Measurements from ENCODE around the gene BIRC6.
"Not testable (repeated sequence)": the region's sequence is repeated elsewhere in the genome, so short reads cannot be mapped to it uniquely, and the experiment has no call there.

Gene BIRC6

DNA sequence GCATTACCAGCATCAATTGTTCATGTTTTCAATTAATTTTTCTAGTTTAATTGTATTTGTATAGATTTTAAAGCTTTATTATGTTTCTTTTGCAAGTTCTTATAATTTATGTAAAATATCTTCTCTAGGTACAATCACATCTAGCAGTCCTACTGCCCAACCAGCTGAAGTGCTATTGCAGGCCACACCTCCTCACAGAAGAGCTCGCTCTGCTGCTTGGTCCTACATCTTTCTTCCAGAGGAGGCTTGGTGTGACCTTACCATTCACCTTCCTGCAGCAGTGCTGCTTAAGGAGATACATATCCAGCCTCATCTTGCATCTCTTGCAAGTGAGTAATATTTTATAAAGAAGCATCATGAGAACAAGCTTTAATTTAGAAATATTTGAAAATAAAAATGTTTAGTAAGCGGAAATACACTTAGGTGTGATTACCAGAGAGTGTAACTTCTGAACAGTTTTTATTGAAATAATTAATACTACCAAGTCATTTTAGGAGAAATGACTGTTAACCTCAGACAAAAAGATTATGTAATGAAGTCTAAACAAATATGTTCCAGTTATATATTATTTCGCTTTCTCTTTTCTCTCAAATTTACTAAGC, 148.2 kb downstream of the BIRC6 start:
- DNase-seq (ENCODE audit: low read depth), result no peak

DNA sequence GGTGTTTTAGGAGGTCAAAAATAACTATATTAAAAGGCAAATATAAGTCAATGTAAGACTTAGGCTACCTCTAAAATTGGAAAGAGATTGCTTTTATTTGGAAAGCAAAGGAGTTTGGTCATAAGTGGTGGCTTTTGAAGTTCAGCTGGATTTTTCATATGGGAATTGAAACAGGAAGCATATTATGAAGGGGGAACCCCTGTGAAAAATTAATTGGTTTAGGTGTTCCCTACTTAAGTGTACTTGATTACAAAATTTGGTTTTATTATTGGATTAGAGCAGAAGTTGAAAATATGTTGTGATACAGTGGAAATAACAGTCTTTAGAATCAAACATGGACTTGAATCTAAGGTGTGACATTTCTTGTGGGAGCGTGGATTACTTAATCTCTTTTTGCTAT, 149.6 kb downstream of the BIRC6 start:
- no peak for DNase-seq (ENCODE audit: low read depth)

DNA sequence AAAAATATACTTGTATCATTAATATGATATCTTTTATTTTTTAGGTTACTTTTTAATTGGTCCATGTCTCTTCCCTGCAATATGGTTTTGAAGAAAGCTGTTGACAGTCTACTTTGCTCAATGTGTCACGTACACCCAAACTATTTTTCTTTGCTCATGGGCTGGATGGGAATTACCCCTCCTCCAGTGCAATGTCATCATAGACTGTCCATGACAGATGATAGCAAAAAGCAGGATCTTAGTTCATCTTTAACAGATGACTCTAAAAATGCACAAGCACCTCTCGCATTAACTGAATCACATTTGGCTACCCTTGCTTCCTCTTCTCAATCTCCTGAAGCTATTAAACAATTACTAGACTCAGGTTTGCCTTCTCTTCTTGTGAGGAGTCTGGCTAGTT, 158.1 kb downstream of the BIRC6 start:
- no peak for DNase-seq (ENCODE audit: low read depth)

DNA sequence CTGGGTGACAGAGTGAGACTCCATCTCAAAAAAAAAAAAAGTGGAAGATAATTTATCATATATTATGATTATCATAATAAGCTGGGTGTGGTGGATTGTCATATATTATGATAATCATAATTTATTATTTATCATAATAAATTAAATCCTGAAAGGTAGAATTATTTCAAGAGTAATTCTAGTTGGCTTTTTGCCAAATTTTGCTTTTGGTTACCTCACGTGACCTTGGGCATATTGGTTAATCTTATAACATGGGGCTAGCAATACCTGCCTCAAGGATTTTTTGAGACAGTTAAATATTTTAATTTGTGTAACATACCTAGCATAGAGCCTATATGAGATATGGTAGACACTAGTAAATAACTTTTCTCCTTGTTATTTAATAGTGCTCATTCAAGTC, 159.7 kb downstream of the BIRC6 start:
- DNase-seq (ENCODE audit: low read depth), result no peak

DNA sequence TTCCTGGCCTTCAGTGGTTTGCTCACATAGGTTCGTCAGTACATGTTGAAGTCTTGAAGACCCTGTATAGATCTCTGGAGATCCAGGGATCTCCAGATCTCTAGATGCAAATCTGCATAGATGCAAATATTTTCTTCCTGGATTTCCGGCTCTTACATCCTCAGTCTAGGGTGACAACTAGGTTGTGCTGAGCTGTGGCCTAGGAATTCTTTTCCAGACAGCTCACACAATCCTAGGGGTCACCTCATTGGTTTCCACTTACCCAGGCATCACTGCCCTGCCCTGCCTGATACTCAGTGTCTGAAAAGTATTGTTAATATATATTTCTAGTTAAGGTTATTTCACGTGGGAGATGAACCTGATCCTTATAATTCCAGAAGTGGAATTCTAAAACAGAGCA, 165.9 kb downstream of the BIRC6 start:
- no peak for DNase-seq (ENCODE audit: low read depth)

DNA sequence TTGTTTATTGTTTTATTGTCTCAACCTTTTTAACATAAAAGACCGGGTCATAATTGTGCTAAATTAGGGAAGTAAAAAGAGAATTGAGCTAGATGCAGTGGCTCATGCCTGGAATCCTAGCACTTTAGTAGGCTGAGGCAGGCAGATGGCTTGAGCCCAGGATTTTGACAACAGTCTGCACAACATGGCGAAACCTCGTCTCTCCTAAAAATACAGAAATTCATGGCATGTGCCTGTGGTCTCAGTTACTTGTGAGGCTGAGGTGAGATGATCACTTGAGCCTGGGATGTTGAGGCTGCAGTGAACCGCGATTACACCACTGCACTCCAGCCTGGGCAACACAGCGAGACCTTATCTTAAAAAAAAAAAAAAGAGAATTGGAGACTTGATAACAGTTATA, 166.9 kb downstream of the BIRC6 start:
- DNase-seq (ENCODE audit: low read depth), result no peak

DNA sequence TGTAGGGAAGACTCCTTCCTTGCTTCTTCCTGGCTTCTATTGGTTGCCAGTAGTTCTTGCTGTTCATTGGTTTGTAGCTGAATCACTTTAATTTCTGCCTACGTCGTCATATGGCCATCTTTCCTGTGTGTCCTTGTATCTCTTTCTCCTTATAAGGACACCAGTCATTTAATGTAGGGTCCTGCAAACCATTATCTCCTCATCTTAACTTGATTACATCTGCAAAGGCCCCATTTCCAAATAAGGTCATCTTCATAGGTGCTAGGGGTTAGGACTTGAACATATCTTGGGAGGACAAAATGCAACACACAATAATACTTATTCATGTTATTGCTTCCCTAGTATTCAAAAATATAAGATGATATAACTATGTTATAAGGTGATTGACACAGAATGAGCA, 175.5 kb downstream of the BIRC6 start:
- no peak for DNase-seq (ENCODE audit: low read depth)

DNA sequence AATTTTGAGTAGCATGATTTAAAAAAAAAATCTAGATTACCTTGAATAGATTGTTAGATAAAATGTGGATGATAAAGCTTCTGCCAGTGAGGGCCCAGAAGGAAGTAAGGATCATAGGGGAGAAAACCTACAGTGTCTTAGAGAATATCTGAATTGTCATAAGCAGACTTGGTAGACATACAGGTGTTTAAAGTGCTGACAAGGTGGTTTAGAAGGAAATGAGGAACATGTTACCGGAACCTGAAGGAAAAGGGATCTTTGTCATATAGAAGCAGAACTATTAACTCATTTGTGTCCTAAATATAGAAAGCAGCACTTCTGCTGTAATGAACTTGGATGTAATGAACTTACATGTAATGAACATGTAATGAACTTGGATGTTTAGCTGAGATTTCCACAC, 176.1 kb downstream of the BIRC6 start:
- no peak for DNase-seq (ENCODE audit: low read depth)

DNA sequence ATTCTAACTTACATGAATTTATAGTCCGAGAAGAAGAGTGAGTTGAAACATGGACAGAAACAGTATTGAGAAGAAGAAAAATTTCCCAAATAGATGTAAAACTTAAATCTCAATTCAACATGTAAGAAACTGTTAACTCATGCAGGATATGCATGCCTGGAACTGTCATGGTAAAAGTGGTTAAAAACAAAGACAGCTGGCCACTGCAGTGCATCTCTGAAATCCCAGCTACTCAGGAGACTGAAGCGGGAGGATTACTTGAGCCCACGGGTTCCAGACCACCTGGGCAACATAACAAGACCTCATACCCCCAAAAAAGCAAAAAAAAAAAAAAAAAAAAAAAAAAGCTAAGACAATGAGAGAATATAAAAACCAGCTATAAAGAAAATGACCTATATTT, 178.0 kb downstream of the BIRC6 start:
- no peak for DNase-seq (ENCODE audit: low read depth)

DNA sequence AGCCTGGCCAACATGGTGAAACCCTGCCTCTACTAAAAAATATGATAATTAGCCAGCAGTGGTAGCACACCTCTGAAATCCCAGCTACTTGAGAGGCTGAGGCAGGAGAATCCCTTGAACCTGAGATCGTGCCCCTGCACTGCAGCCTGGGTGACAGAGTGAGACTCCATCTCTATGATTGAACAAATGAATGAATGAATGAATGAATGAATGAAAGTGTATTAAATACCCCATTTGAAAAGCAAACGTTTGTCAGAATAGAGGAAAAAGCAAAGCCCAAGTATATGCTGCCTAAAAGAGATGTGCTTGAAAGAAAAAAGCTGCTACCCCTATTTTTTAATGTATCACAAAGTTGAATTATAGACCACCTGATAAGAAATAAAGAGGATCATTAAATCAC, 181.9 kb downstream of the BIRC6 start:
- DNase-seq (ENCODE audit: low read depth), result no peak

DNA sequence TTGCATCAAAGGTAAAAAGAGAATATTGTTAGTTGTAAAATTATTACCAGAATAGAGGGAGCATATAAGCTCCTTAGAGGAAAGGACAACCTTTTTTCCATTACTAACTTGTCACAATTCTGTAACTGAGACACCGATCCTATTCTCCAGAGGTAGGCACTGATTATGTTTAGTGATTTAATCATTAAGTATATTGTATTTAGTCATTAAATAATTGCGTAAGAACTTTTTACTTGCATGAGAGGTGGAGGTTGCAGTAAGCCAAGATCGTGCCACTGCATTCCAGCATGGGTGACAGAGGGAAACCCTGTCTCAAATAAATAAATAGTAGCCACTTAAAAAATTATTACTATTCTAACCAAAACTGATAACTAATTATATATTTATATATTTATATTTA, 195.7 kb downstream of the BIRC6 start:
- not testable (repeated sequence) for DNase-seq (ENCODE audit: low read depth)

DNA sequence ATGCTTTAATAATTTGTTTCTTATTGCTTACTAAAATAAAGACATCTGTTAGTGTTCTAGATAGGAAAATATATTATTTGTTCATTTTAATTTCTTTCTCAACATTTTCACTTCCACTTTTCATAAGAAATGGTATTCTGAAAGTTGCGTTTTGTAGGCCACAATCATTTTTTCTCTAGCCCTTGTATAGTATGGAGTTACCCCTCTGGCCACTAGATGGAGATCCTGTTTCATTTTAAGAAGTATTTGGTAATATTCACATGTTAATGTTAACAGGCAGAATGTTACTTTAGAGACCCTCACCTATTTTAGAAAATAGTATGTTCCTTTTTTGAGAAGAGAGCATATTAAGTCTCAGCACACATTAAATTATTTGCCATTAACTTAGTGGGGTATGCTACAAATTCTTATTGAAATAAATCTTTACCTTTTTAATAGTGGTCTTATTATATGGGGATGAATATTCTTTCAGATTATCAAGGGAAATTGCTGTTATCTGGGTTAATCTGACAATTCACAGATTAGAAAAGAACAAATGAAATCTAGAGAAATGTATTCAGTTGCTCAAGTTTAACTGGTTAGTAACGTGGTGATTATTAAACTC, 197.1 kb downstream of the BIRC6 start:
- no peak for DNase-seq (ENCODE audit: low read depth)

DNA sequence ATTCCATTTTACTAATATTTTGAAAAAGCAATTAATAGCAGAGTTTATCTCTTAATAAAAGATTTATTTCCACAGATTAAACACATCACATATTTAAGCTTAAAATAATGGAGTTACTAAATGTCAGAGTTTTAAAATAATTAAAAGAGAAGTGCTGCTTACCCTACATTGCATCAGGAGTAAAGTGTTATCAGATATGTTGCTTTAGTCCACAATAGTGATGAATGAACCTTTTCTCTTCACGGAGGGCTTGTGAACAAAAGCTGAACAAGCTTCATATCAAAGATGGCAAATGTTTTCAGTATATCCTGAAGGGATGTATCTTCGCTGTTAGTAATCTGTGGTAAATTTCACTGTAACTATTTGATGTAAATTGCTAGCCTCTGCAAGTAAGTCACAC, 201.7 kb downstream of the BIRC6 start:
- no peak for DNase-seq (ENCODE audit: low read depth)

DNA sequence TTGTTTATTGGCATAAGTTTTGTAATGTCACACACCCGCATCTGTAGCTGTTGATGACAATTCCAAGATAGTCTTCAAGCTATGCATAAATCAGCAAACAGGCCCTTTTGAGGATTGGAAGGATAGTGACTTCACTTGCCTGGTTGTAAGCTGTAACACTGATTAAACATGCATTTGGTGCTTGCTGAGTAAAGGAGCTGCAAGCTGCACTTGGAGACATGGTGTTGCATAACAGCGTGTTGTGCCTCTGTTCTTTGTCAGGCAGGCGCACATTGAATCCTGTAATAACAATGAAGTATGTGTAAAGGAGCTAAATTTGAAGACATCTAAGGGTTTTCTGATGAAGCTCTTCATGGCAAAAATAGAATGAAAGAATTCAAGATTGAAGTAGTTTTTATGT, 202.3 kb downstream of the BIRC6 start:
- DNase-seq (ENCODE audit: low read depth), result no peak

DNA sequence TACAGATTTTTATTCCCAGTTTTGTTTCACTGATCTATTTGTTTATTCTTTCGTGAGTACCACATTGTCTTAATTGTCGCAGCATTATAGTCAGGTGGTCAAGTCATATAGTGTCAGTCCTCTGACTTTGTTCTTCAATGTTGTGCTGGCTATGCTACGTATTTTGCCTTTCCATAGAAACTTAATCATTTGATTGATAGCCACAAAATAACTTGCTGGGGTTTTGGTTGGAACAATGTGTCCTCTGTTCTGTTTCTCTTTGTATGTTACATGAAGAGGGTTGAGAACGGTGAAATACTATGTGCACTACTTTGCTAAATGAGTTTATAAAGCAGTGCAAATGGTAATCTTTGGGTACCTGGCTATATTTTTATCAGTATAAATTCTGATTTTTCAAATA, 206.1 kb downstream of the BIRC6 start:
- DNase-seq (ENCODE audit: low read depth), result no peak

DNA sequence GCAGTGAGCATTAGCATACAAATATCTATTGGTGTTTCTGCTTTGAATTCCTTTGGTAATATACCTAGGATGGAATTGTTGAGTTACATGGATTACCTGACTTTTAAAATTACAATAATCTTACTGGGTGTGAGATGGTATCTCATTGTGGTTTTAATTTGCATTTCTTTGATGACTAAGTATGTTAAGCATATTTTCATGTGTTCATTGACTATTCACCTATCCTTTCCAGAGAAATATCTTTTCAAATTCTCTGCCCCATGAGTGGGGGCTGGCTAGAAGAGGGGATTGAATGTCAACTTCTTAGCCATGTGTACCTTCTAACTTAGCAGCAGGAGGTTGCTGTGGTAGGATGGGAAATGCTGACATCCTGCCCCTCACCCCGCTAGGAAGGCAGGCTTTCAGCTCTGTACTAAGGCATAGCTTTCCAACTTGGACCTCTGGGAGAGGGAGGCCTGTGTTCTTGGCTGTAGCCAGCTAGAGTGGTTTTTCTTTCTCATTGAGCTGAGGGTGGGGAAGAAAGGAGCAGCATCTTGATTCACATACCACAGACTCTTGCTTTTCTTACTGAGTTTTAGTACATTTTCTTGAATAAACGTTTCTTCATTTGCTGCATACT, 207.7 kb downstream of the BIRC6 start:
- DNase-seq (ENCODE audit: low read depth), result no peak

DNA sequence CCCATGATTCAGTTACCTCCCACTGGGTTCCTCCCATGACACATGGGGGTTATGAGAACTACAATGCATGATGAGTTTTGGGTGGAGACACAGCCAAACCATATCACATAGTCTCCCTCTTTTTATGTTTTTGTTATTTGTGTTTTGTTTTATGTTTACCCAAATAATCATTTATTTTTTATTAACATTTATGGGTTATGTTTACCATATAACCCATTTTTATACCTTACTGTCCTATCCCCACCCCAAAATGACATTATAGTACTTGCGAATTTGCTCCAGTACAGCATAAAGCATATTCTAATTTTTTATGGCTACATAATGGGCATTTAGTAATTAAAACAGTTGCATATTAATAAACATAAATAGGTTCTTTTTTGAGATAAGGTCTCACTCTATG, 209.1 kb downstream of the BIRC6 start:
- no peak for DNase-seq (ENCODE audit: low read depth)

DNA sequence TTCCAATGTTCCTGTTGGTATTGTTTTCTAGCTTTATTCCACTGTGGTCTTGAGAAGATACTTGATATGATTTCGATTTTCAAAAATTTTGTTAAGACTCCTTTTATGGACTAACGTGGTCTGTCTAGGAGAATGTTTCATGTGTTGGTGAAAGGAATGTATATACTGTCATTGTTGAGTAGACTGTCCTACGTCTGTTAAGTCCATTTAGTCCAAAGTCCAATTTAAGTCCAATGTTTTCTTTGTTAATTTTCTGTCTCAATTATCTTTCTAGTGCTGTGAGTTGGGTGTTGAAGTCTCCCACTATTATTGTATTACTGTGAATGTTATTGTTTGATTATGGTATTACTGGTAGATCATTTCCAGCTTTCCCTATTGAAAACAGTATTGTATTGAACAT, 215.2 kb downstream of the BIRC6 start:
- DNase-seq (ENCODE audit: low read depth), result no peak

DNA sequence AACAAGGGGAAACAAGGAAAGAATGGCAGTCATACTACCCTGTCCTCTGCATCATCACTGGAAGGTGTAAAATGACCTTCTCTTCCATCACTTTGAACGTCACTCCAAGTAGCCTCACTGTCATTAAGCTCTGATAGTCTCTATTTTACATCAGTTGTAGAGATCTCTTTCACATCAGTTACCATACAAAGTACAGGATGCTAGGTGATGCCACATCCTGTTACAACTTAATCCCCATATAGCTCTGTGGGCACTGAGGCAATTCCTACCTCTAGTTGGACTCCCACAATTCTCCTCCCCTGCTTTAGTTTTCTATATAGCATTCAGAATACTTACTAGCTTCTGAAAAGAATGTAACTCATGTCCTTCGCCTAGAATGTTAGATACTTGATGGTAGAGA, 215.9 kb downstream of the BIRC6 start:
- no peak for DNase-seq (ENCODE audit: low read depth)

DNA sequence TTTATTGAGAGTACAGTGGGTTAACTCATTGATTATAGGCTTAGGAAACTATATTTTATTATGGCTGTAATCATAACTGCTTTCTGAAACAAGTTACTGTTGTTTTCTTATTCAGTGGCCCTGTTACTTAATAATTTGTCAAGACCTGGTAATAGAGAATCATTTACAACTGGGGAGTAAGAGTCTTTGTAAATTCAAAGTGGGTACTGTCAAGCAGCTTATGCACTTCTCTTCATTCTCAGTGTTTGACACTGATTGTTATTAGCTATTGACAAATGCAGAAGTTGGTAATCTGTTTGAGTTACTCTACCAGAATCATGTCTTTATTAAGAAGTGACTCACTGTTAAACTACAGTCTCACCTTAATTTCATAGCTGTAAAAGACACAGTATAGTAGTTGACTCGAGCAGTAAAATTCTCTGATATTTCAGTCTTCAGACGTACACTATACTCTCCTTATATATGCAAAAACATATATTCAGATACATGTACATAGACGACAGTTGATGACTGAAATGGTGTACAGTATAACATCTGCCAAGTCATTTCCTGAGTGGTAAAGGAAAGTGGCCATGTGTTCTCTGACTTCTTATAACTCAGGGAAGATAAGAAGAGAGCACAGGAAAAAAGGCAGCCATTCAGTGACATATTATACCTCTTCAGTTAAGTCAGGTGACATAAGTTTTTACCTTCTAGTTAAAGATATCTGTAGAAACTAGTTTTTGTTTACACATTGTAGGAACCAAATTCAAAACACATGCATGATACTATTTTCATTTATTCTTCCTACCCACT, 235.0 kb downstream of the BIRC6 start:
- DNase-seq (ENCODE audit: low read depth), result no peak

DNA sequence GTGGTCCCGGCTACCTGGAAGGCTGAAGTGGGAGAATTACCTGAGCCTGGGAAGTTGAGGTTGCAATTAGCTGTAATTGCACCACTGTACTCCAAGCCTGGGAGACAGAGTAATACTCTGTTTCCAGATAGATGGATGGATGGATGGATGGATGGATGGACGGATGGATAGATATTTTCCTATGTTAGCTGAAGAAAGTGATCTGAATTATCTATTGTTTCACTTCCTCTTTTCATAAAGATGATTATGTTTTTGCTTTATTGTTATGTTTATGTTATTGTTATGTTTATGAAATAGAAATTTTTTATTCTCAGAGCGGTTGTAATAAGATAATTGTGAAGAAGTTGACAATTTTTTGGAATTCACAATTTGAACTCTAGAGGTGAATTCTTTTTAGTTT, 237.8 kb downstream of the BIRC6 start:
- DNase-seq (ENCODE audit: low read depth), result no peak

DNA sequence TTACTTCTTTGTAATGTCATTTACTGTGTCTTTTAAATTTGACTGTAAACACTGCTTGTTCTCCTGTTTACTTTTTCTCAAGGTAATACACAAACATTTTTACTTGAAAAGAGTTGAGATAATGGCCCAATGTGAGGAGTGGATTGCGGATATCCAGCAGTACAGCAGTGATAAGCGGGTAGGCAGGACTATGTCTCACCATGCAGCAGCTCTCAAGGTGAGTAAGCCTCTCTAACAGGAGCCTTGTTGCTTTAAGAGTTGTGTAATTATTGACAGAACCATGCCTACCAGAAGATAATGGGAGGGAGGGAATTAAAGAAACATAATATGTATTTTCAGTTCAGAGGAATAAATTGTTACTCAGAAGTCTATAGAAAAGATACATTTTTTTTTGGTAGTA, 254.5 kb downstream of the BIRC6 start:
- no peak for DNase-seq (ENCODE audit: low read depth)

DNA sequence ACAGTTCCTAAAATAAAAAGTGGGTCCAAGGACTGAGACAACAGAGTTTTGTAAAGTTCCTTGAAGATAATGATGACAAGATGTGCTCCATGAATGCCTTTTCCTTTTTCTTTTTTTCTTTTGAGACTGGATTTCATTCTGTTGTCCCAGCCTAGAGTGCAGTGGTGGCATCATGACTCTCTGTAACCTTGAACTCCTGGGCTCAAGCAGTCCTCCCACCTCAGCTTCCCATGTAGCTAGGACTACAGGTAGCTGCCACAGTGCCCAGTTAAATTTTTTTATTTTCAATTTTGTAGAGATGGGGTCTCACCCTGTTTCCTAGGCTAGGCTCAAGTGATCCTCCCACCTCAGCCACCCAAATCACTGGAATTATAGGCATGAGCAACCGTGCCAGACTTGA, 254.9 kb downstream of the BIRC6 start:
- no peak for DNase-seq (ENCODE audit: low read depth)
